Neural cell (in vitro differentiated cells): Measurements from ENCODE around the gene LCE6A.

ENCODE experiments used
- CTCF ChIP-seq: fragments of 450-650 bp; IDR thresholded peaks from 2 replicates; pipeline ENCODE4 v1.5.1; 2014; ENCODE audit warnings: antibody characterized with exemption, mild to moderate bottlenecking, moderate library complexity; ENCODE audit not compliant: poor library complexity, severe bottlenecking
- EP300 ChIP-seq: fragments of 450-650 bp; conservative IDR thresholded peaks from 2 replicates; pipeline ENCODE4 v1.6.1; 2014; ENCODE audit warnings: antibody characterized with exemption, mild to moderate bottlenecking, moderate library complexity; ENCODE audit not compliant: poor library complexity, severe bottlenecking
- EZH2 ChIP-seq: fragments of 200-600, 300-800 bp; shearing (Covaris generic), sonication (generic); IDR thresholded peaks from 2 replicates; pipeline ENCODE4 v1.6.1; 2014; ENCODE audit warnings: antibody characterized with exemption, low read length, borderline replicate concordance, mild to moderate bottlenecking; ENCODE audit not compliant: insufficient read depth, poor library complexity, severe bottlenecking
- POLR2AphosphoS5 ChIP-seq: IDR thresholded peaks from 2 replicates; pipeline ENCODE4 v1.6.1; 2012
- RAD21 ChIP-seq: fragments of 450-650 bp; conservative IDR thresholded peaks from 2 replicates; pipeline ENCODE4 v1.6.1; 2014; ENCODE audit warnings: antibody characterized with exemption, mild to moderate bottlenecking, moderate library complexity
- REST ChIP-seq: IDR thresholded peaks from 2 replicates; pipeline ENCODE4 v1.6.1; 2012; ENCODE audit warnings: borderline replicate concordance
- TAF1 ChIP-seq: IDR thresholded peaks from 2 replicates; pipeline ENCODE4 v1.6.1; 2012; ENCODE audit warnings: low read depth

- TF ChIP-seq CTCF (no peak), REST (no peak), EP300 (no peak), EZH2 (no peak), RAD21 (no peak), POLR2AphosphoS5 (no peak), TAF1 (no peak)
Measured at GRCh38 chr1:152842556-152842955, at the start of gene LCE6A.
